ENCODE data around the gene CAMTA1.

The CAMTA1 gene

GRCh38 chr1:7621334-7622219, 836.3 kb downstream of the CAMTA1 start:
- H3K4me3 ChIP-seq (ENCODE audit: low read depth, low read length) = no peak overlapping the region
- no peak for DNase-seq (ENCODE audit: low read depth)
- TF ChIP-seq, protein P1, sequence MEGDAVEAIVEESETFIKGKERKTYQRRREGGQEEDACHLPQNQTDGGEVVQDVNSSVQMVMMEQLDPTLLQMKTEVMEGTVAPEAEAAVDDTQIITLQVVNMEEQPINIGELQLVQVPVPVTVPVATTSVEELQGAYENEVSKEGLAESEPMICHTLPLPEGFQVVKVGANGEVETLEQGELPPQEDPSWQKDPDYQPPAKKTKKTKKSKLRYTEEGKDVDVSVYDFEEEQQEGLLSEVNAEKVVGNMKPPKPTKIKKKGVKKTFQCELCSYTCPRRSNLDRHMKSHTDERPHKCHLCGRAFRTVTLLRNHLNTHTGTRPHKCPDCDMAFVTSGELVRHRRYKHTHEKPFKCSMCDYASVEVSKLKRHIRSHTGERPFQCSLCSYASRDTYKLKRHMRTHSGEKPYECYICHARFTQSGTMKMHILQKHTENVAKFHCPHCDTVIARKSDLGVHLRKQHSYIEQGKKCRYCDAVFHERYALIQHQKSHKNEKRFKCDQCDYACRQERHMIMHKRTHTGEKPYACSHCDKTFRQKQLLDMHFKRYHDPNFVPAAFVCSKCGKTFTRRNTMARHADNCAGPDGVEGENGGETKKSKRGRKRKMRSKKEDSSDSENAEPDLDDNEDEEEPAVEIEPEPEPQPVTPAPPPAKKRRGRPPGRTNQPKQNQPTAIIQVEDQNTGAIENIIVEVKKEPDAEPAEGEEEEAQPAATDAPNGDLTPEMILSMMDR (IDR thresholded peaks at IDR 0.05; ENCODE audit: low read depth, low read length, missing control alignments) = no peak

GRCh38 chr1:7623842-7624241, 838.6 kb downstream of the CAMTA1 start:
- no peak overlapping the region for H3K4me3 ChIP-seq (ENCODE audit: low read depth, low read length)
- no peak for DNase-seq (ENCODE audit: low read depth)
- TF ChIP-seq, protein P1 (IDR thresholded peaks at IDR 0.05; ENCODE audit: low read depth, low read length, missing control alignments) = no peak

- H3K4me3 ChIP-seq (ENCODE audit: low read depth, low read length) = no peak overlapping the region
- TF ChIP-seq, protein P1 (IDR thresholded peaks at IDR 0.05; ENCODE audit: low read depth, low read length, missing control alignments) = no peak
- no peak for DNase-seq (ENCODE audit: low read depth)
Measured at GRCh38 chr1:7624791-7625355, 839.6 kb downstream of the CAMTA1 start.

- H3K4me3 ChIP-seq (ENCODE audit: low read depth, low read length) = no peak overlapping the region
- DNase-seq (ENCODE audit: low read depth) = no peak
- TF ChIP-seq, protein P1 (IDR thresholded peaks at IDR 0.05; ENCODE audit: low read depth, low read length, missing control alignments) = no peak
Measured at GRCh38 chr1:7625401-7625800, 840.1 kb downstream of the CAMTA1 start.

DNA sequence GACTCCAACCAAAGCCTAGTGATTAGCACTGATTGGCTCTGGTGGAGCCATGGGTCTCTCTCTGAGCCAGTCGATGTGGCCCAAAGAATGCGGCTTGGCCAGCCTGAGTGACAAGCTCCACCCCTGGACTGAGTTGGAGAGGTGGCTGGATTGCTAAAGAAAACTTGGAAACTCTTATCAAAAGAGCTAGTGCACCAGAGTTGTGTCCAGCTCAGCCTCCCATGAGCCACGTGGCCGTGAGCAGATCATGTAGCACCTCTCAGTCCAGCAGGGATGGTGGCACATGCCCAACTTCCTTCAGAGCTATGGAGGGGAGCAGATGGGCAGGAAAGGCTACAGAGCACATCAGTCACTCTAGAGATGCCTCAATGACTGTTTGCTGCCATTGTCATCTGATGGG, 843.0 kb downstream of the CAMTA1 start:
- H3K4me3 ChIP-seq (ENCODE audit: low read depth, low read length) = no peak overlapping the region
- no peak for DNase-seq (ENCODE audit: low read depth)
- TF ChIP-seq, protein P1 (IDR thresholded peaks at IDR 0.05; ENCODE audit: low read depth, low read length, missing control alignments) = no peak

DNA sequence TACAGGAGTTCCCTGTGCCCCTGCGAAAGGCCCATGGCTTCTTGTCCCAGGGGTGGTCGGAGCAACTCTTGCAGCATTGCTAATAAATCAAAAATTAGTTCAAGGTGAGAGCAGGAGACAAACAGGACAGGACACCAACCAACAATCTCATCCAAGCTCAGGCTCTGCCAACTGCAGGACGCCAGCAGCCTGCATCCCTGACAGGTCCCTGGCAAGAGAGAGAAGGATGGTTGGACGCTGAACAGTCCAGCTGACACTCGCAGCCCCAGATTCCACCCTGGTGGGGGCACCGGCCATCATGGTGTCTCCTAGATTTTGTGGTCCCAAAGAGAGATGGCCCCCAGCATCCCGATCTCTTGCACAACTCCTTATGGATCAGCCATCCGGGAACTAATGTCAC, 843.8 kb downstream of the CAMTA1 start:
- no peak for DNase-seq (ENCODE audit: low read depth)
- H3K4me3 ChIP-seq (ENCODE audit: low read depth, low read length) = no peak overlapping the region
- TF ChIP-seq, protein P1 (IDR thresholded peaks at IDR 0.05; ENCODE audit: low read depth, low read length, missing control alignments) = no peak

Data from GM12864 (cell line).